HepG2 (cell line): ENCODE measurements around the gene SFTPB. TPM values are rescaled to one million over a fixed set of nuclear protein-coding genes. Genes with fewer than 3 reads are reported as not detected.

Experiments used
- AHR ChIP-seq: IDR thresholded peaks from 2 replicates; pipeline ENCODE4 v1.6.1; 2018; ENCODE audit warnings: missing genetic modification reagents, missing compliant biosample characterization
- ARNT2 ChIP-seq: sonication (generic); formaldehyde crosslinking; IDR thresholded peaks from 2 replicates; pipeline ENCODE4 v1.8.0; 2022; ENCODE audit warnings: mild to moderate bottlenecking, low read depth, missing genetic modification reagents, moderate library complexity
- ASH2L ChIP-seq: fragments of 300-600, 200-600 bp; sonication (generic); IDR thresholded peaks from 2 replicates; pipeline ENCODE4 v1.7.0; 2017; ENCODE audit warnings: low read depth, mild to moderate bottlenecking, moderate library complexity, mixed read lengths, low read length; ENCODE audit not compliant: insufficient read length
- ATM ChIP-seq: fragments of 450-650 bp; IDR thresholded peaks from 2 replicates; pipeline ENCODE4 v1.7.1; 2017; ENCODE audit warnings: mild to moderate bottlenecking, borderline replicate concordance
- DRAP1 ChIP-seq: IDR thresholded peaks from 2 replicates; pipeline ENCODE4 v1.6.1; 2016; ENCODE audit warnings: missing genetic modification reagents, missing compliant biosample characterization
- EEA1 ChIP-seq: sonication (generic); formaldehyde crosslinking; IDR thresholded peaks from 2 replicates; pipeline ENCODE4 v1.5.1; 2020; ENCODE audit warnings: mild to moderate bottlenecking, missing genetic modification reagents, borderline replicate concordance
- FOSL2 ChIP-seq: sonication (generic); formaldehyde crosslinking; IDR thresholded peaks from 2 replicates; pipeline ENCODE4 v1.4.0; 2020; ENCODE audit warnings: missing genetic modification reagents
- FOXA3 ChIP-seq: IDR thresholded peaks from 2 replicates; pipeline ENCODE4 v1.6.1; 2016; ENCODE audit warnings: missing genetic modification reagents, missing compliant biosample characterization
- GABPB1 ChIP-seq: IDR thresholded peaks from 2 replicates; pipeline ENCODE4 v1.6.1; 2016; ENCODE audit warnings: mild to moderate bottlenecking, missing genetic modification reagents, moderate library complexity, missing compliant biosample characterization
- GATA4 ChIP-seq: sonication (generic); IDR thresholded peaks from 2 replicates; pipeline ENCODE4 v1.6.1; 2016; ENCODE audit warnings: antibody characterized with exemption, low read depth, borderline replicate concordance
- HDAC2 ChIP-seq: sonication (generic); formaldehyde crosslinking; IDR thresholded peaks from 2 replicates; pipeline ENCODE4 v1.4.0; 2020; ENCODE audit warnings: missing genetic modification reagents
- HMGA1 ChIP-seq: sonication (generic); formaldehyde crosslinking; conservative IDR thresholded peaks from 2 replicates; pipeline ENCODE4 v1.4.0; 2020; ENCODE audit warnings: missing genetic modification reagents
- ISX ChIP-seq: sonication (generic); formaldehyde crosslinking; conservative IDR thresholded peaks from 2 replicates; pipeline ENCODE4 v1.5.0; 2020; ENCODE audit warnings: missing genetic modification reagents
- NCOR1 ChIP-seq: fragments of 200-600 bp; sonication (generic); IDR thresholded peaks from 2 replicates; pipeline ENCODE4 v1.7.0; 2017; ENCODE audit warnings: antibody characterized with exemption, low read length, borderline replicate concordance
- NFRKB ChIP-seq: fragments of 450-650 bp; IDR thresholded peaks from 2 replicates; pipeline ENCODE4 v1.6.1; 2017
- PATZ1 ChIP-seq: sonication (generic); formaldehyde crosslinking; IDR thresholded peaks from 2 replicates; pipeline ENCODE4 v1.4.0; 2020; ENCODE audit warnings: missing genetic modification reagents
- RFX1 ChIP-seq: fragments of 450-650 bp; IDR thresholded peaks from 2 replicates; pipeline ENCODE4 v1.6.1; 2017
- SCMH1 ChIP-seq: sonication (generic); formaldehyde crosslinking; IDR thresholded peaks from 2 replicates; pipeline ENCODE4 v1.9.0; 2021; ENCODE audit warnings: missing genetic modification reagents, mild to moderate bottlenecking, borderline replicate concordance
- SSRP1 ChIP-seq: IDR thresholded peaks from 2 replicates; pipeline ENCODE4 v1.6.1; 2016; ENCODE audit warnings: control low read depth
- TEAD3 ChIP-seq: optimal IDR thresholded peaks from 2 replicates; pipeline ENCODE3; 2016; ENCODE audit warnings: borderline replicate concordance
- TOE1 ChIP-seq: sonication (generic); formaldehyde crosslinking; IDR thresholded peaks from 2 replicates; pipeline ENCODE4 v1.4.0; 2020; ENCODE audit warnings: mild to moderate bottlenecking, missing genetic modification reagents
- ZBTB38 ChIP-seq: sonication (generic); formaldehyde crosslinking; IDR thresholded peaks from 2 replicates; pipeline ENCODE4 v1.5.1; 2020; ENCODE audit warnings: mild to moderate bottlenecking, missing genetic modification reagents
- ZFY ChIP-seq: sonication (generic); formaldehyde crosslinking; IDR thresholded peaks from 2 replicates; pipeline ENCODE4 v1.4.0; 2020; ENCODE audit warnings: missing genetic modification reagents
- ZNF253 ChIP-seq: sonication (generic); formaldehyde crosslinking; IDR thresholded peaks from 2 replicates; pipeline ENCODE4 v1.8.0; 2022; ENCODE audit warnings: mild to moderate bottlenecking, missing genetic modification reagents, borderline replicate concordance
- ZNF724P ChIP-seq: sonication (generic); formaldehyde crosslinking; IDR thresholded peaks from 2 replicates; pipeline ENCODE4 v1.8.0; 2022; ENCODE audit warnings: missing genetic modification reagents, borderline replicate concordance
- polyA plus RNA-seq, 8 experiments: library from polyadenylated mRNA; depleted of rRNA in 3 of 8; stranded (reverse) in 7 of 8; unstranded in 1 of 8; fragments of >200 nt; fragmentation: Illumina TruSeq in 4 of 8; extraction: Trizol in 4 of 8; gene quantifications; 2 replicates each; pipeline versions ENCODE4 v1.2.1 to v1.2.3, GENCODE V29; 2011 to 2016; ENCODE audit warnings: low read depth in 4 of 8, missing spikeins in 1 of 8, mixed read lengths in 1 of 8; ENCODE audit not compliant: insufficient read depth in 1 of 8
- total RNA-seq, 5 experiments: library from RNA; depleted of rRNA; stranded (reverse); fragments of >200 nt; fragmentation: Illumina TruSeq; extraction: Trizol; gene quantifications; 2 replicates each; pipeline ENCODE4 v1.2.3, GENCODE V29; 2016; ENCODE audit warnings: low read depth in 1 of 5
- TF ChIP-seq, protein P1 (sequence below): sonication (generic); formaldehyde crosslinking; IDR thresholded peaks from 2 replicates; pipeline ENCODE4 v1.8.1; 2023; ENCODE audit warnings: missing genetic modification reagents, inconsistent platforms, borderline replicate concordance
- TF ChIP-seq, protein P2 (sequence below): sonication (generic); formaldehyde crosslinking; IDR thresholded peaks from 2 replicates; pipeline ENCODE4 v1.5.1; 2020; ENCODE audit warnings: missing genetic modification reagents, mild to moderate bottlenecking, borderline replicate concordance

The SFTPB gene
- total and polyA plus RNA-seq, 2 of the 13 experiments (the other 11 are each of a cell fraction or from before 2014, with no cell fraction given) = not detected

- TF ChIP-seq ATM (no peak), RFX1 (no peak), ZBTB38 (CRISPR knock-in tag) (no peak), GABPB1 (CRISPR knock-in tag) (peak; percentile 67), SCMH1 (no peak), NCOR1 (no peak), AHR (CRISPR knock-in tag) (no peak), TEAD3 (CRISPR knock-in tag) (peak; percentile 46), HDAC2 (0 out of 2 replicates have a peak, but pooled peaks have one; percentile 31), ASH2L (no peak), FOXA3 (CRISPR knock-in tag) (no peak; the same call in 1 of the 2 replicates), ARNT2 (CRISPR knock-in tag) (no peak), SSRP1 (CRISPR knock-in tag) (no peak), ZNF253 (CRISPR knock-in tag) (no peak), FOSL2 (CRISPR knock-in tag) (no peak), ISX (CRISPR knock-in tag) (no peak), NFRKB (no peak), PATZ1 (no peak), EEA1 (CRISPR knock-in tag) (no peak; the same call in 1 of the 2 replicates), GATA4 (no peak), TOE1 (CRISPR knock-in tag) (no peak), DRAP1 (CRISPR knock-in tag) (0 out of 2 replicates have a peak, but pooled peaks have one; percentile 21), HMGA1 (CRISPR knock-in tag) (no peak), ZFY (CRISPR knock-in tag) (no peak; the same call in 1 of the 2 replicates), ZNF724P (CRISPR knock-in tag) (no peak)
- TF ChIP-seq, protein P1, sequence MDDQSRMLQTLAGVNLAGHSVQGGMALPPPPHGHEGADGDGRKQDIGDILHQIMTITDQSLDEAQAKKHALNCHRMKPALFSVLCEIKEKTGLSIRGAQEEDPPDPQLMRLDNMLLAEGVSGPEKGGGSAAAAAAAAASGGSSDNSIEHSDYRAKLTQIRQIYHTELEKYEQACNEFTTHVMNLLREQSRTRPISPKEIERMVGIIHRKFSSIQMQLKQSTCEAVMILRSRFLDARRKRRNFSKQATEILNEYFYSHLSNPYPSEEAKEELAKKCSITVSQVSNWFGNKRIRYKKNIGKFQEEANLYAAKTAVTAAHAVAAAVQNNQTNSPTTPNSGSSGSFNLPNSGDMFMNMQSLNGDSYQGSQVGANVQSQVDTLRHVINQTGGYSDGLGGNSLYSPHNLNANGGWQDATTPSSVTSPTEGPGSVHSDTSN (CRISPR knock-in tag) = no peak
- TF ChIP-seq, protein P2, sequence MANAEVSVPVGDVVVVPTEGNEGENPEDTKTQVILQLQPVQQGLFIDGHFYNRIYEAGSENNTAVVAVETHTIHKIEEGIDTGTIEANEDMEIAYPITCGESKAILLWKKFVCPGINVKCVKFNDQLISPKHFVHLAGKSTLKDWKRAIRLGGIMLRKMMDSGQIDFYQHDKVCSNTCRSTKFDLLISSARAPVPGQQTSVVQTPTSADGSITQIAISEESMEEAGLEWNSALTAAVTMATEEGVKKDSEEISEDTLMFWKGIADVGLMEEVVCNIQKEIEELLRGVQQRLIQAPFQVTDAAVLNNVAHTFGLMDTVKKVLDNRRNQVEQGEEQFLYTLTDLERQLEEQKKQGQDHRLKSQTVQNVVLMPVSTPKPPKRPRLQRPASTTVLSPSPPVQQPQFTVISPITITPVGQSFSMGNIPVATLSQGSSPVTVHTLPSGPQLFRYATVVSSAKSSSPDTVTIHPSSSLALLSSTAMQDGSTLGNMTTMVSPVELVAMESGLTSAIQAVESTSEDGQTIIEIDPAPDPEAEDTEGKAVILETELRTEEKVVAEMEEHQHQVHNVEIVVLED (CRISPR knock-in tag) = no peak
These were observed 11.0 kb upstream of the SFTPB start (continued) for GRCh38 chr2:85678794-85679672.
